Psoas muscle (tissue), 8 donors: ENCODE data around the gene WNT6. TPM values are rescaled to one million over a fixed set of nuclear protein-coding genes. Genes with fewer than 3 reads are reported as not detected.
A peak's percentile ranks its signal among the peaks of the same experiment; 100 is the strongest.

Experiments
- ATAC-seq, 4 donors: fragments of 200-7000 bp; cut with Tn5 transposase; one replicate each; pipeline ENCODE4 v1.9.1; 2020; ENCODE audit warnings: moderate library complexity in 3 of 4, mild to moderate bottlenecking in 2 of 4
- DNase-seq, 2 donors: peaks; one replicate each; pipeline ENCODE4 v3.0.0-alpha.2; 2020
- H3K27ac ChIP-seq: fragments of 200-600 bp; one replicate; pipeline ENCODE4 v1.8.0; 2022
- H3K27me3 ChIP-seq, 3 donors: fragments of 200-600 bp in 1 of 3; one replicate each; pipeline versions ENCODE4 v1.6.1 to v1.8.0; 2013 to 2022; ENCODE audit warnings: low read length in 2 of 3, mild to moderate bottlenecking in 2 of 3, moderate library complexity in 1 of 3; ENCODE audit not compliant: insufficient read depth in 3 of 3
- H3K36me3 ChIP-seq, 2 donors: fragments of 200-600 bp in 1 of 2; one replicate each; pipeline versions ENCODE4 v1.6.1 to v1.8.0; 2013 to 2022; ENCODE audit warnings: low read depth in 1 of 2, mild to moderate bottlenecking in 1 of 2, moderate library complexity in 1 of 2; ENCODE audit not compliant: insufficient read depth in 1 of 2
- H3K4me1 ChIP-seq: fragments of 200-600 bp; one replicate; pipeline ENCODE4 v1.8.0; 2022
- H3K4me3 ChIP-seq: fragments of 200-600 bp; one replicate; pipeline ENCODE4 v1.8.0; 2022; ENCODE audit warnings: mild to moderate bottlenecking
- H3K9me3 ChIP-seq: fragments of 200-600 bp; one replicate; pipeline ENCODE4 v1.8.0; 2022
- CTCF ChIP-seq: fragments of 200-600 bp; IDR thresholded peaks from one replicate; pipeline ENCODE4 v1.8.0; 2022; ENCODE audit warnings: antibody characterized with exemption
- WGBS, 3 donors: extraction: QIAGEN DNeasy Blood & Tissue Kit; methylation state at CpG; one replicate each; pipeline versions ENCODE4 v1.1.6 to v1.1.7; 2013; 5-methylcytosine and 5-hydroxymethylcytosine counted together
- intact Hi-C, 2 donors: fragments of 100-400 bp; cut with DNase I; formaldehyde crosslinking; loops; one replicate each; pipeline versions ENCODE4 v1.11.0 to v1.14.2; 2022
- polyA plus RNA-seq, 3 donors: library from polyadenylated mRNA; stranded (reverse); fragments of 200-250 nt; gene quantifications; one replicate each; pipeline ENCODE4 v1.2.3, GENCODE V29; 2013
- total RNA-seq, 4 donors: library from RNA; stranded (reverse); fragmentation: NEBNext Ultra II Directional in 2 of 4; extraction: Animal tissue kit (Norgen Biotek cat#: 25700) in 2 of 4; gene quantifications; one replicate each; pipeline versions ENCODE4 v1.2.1 to v1.2.4, GENCODE V29; 2021 to 2023
- donor health status: healthy with polysubstance abuse.
- donor health status: DM: no; HTN: no; CAD: no; lungs with moderate emphysema.
- donor health status: Bipolar disorder and iron deficiency.
- donor health status: healthy.
- donor health status: DM: yes; HTN: yes; CAD: no.
- donor health status: DM: no; HTN: no; CAD: no.
- donor health status: DM: no; HTN: no; CAD: no.
- donor health status: DM: yes; HTN: yes; CAD: no.

Gene WNT6
- total and polyA plus RNA-seq, 7 donors, result 0.05 to 1.0 (median 0.20) TPM

- intact Hi-C loops, result no loop called here
- peaks cover 0 to 46% (median 14%) of the 10 kb centered on the region in 3 donors for H3K27me3 ChIP-seq
These were observed 3.5 kb downstream of the WNT6 start for GRCh38 chr2:218863021-218863520.

GRCh38 chr2:218865396-218865795, 5.8 kb downstream of the WNT6 start:
- DNase-seq (no peak), ATAC-seq (no peak)
- no peak for TF ChIP-seq CTCF
- Histone ChIP-seq H3K36me3 (no peaks in the 10 kb centered on the region), H3K27me3 (peaks cover 0 to 24% (median 10%) of the 10 kb centered on the region in 3 donors), H3K27ac (no peak overlapping the region), H3K4me3 (no peak overlapping the region), H3K9me3 (no peaks in the 10 kb centered on the region), H3K4me1 (peaks cover 6% of the 10 kb centered on the region)
- intact Hi-C loops, result no loop called here
- 80 to 85% (median 81%) methylated on average over 4 of the region's 4 CpGs for WGBS, 3 donors

More at GRCh38 chr2:218863021-218863520, 3.5 kb downstream of the WNT6 start:
- Histone ChIP-seq H3K4me3 (no peak overlapping the region), H3K36me3 (no peaks in the 10 kb centered on the region), H3K4me1 (peaks cover 8% of the 10 kb centered on the region), H3K9me3 (no peaks in the 10 kb centered on the region), H3K27ac (no peak overlapping the region)
- no peak for TF ChIP-seq CTCF
- DNase-seq, result peak in 1 of 2 donors; percentile 15
- no peak for ATAC-seq
- 61 to 78% (median 63%) methylated on average over 3 of the region's 3 CpGs for WGBS, 3 donors

GRCh38 chr2:218865999-218866398, 6.4 kb downstream of the WNT6 start:
- Histone ChIP-seq H3K4me3 (no peak overlapping the region), H3K36me3 (no peaks in the 10 kb centered on the region), H3K9me3 (no peaks in the 10 kb centered on the region), H3K27ac (no peak overlapping the region), H3K4me1 (no peaks in the 10 kb centered on the region), H3K27me3 (peaks cover 0 to 22% (median 8%) of the 10 kb centered on the region in 3 donors)
- intact Hi-C loops, result no loop called here
- no peak for TF ChIP-seq CTCF
- 61 to 79% (median 69%) methylated on average over 3 to 6 of the region's 6 CpGs for WGBS, 3 donors
- ATAC-seq (no peak), DNase-seq (peak in 1 of 2 donors; percentile 22)

- H3K27ac ChIP-seq, result no peak overlapping the region
- DNase-seq, result no peak
- 35 to 44% (median 37%) methylated on average over 6 of the region's 6 CpGs for WGBS, 3 donors
- no peak for ATAC-seq
- intact Hi-C loops, result no loop called here
- H3K4me3 ChIP-seq, result no peak overlapping the region
- no peaks in the 10 kb centered on the region for H3K36me3 ChIP-seq
- no peaks in the 10 kb centered on the region for H3K4me1 ChIP-seq
- H3K27me3 ChIP-seq, result peaks cover 0 to 28% (median 22%) of the 10 kb centered on the region in 3 donors
- no peak for TF ChIP-seq CTCF
- no peaks in the 10 kb centered on the region for H3K9me3 ChIP-seq
These were observed 8.3 kb downstream of the WNT6 start for GRCh38 chr2:218867900-218868299.

- no peaks in the 10 kb centered on the region for H3K4me1 ChIP-seq
- ATAC-seq, result peak in 1 of 4 donors; percentile 42
- H3K36me3 ChIP-seq, result no peaks in the 10 kb centered on the region
- no peak overlapping the region for H3K4me3 ChIP-seq
- no peak overlapping the region for H3K27ac ChIP-seq
- no peak for DNase-seq
- WGBS, 3 donors, result 68 to 79% (median 76%) methylated on average over 9 of the region's 9 CpGs
- no peak for TF ChIP-seq CTCF
- no peaks in the 10 kb centered on the region for H3K9me3 ChIP-seq
- H3K27me3 ChIP-seq, result peaks cover 0 to 40% (median 30%) of the 10 kb centered on the region in 3 donors
- intact Hi-C loops, result no loop called here
These were observed 9.5 kb downstream of the WNT6 start for GRCh38 chr2:218869064-218869463.
